GM13977 (cell line): ENCODE data around the gene CALHM4.

Source experiments
- DNase-seq: peaks from one replicate; pipeline ENCODE4 v3.0.0; 2012; ENCODE audit warnings: low spot score
- CTCF ChIP-seq: IDR thresholded peaks from 2 replicates; pipeline ENCODE4 v1.5.1; 2012; ENCODE audit warnings: mild to moderate bottlenecking, control low read depth; ENCODE audit not compliant: insufficient read depth; ENCODE audit errors: extremely low read depth, missing control alignments
- in situ Hi-C: fragments of 300-500 bp; cut with MboI; formaldehyde crosslinking; loops from one replicate; pipeline ENCODE4 v1.12.0; 2022; ENCODE audit warnings: low sequenced_read_pairs, low pct_unique_long_range_greater_than_20kb, mixed read lengths, inconsistent platforms; ENCODE audit not compliant: unreplicated experiment

CALHM4 gene

GRCh38 chr6:116528133-116528532 is 25.4 kb upstream of the CALHM4 start:
- DNase-seq = no peak
- in situ Hi-C loops = no loop called here
- no peak for TF ChIP-seq CTCF

GRCh38 chr6:116528780-116529179 is 24.8 kb upstream of the CALHM4 start:
- no peak for DNase-seq
- in situ Hi-C loops = no loop called here
- TF ChIP-seq CTCF = no peak

GRCh38 chr6:116529466-116530290 is 23.9 kb upstream of the CALHM4 start:
- in situ Hi-C loops = loop anchor here (10.0 kb wide), 1 partner anchor 245 kb away; no protein-coding TSS in a partner anchor
- DNase-seq = no peak
- no peak for TF ChIP-seq CTCF

GRCh38 chr6:116530436-116530835 is 23.1 kb upstream of the CALHM4 start:
- in situ Hi-C loops = loop anchor here (10.0 kb wide), 1 partner anchor 246 kb away; no protein-coding TSS in a partner anchor
- TF ChIP-seq CTCF = no peak
- no peak for DNase-seq

- TF ChIP-seq CTCF = peak; percentile 71
- DNase-seq = peak; percentile 63
- in situ Hi-C loops = loop anchor here (10.0 kb wide), 1 partner anchor 247 kb away; no protein-coding TSS in a partner anchor
Observed at GRCh38 chr6:116531675-116532570, 21.6 kb upstream of the CALHM4 start.

GRCh38 chr6:116533233-116533957 is 20.2 kb upstream of the CALHM4 start:
- in situ Hi-C loops = loop anchor here (10.0 kb wide), 1 partner anchor 249 kb away; no protein-coding TSS in a partner anchor
- no peak for DNase-seq
- TF ChIP-seq CTCF = no peak
